ENCODE data around the gene MARCHF7.

The MARCHF7 gene

GRCh38 chr2:159748089-159748488 lies 35.8 kb downstream of the MARCHF7 start:
- H3K9ac ChIP-seq (ENCODE audit: low read depth, low read length): no peak overlapping the region
- H3K4me3 ChIP-seq (ENCODE audit: low read depth, low read length): no peak overlapping the region
- no peaks in the 10 kb centered on the region for H3K9me3 ChIP-seq (ENCODE audit: control insufficient read depth, insufficient read depth, low read length)
- no peaks in the 10 kb centered on the region for H3K27me3 ChIP-seq (ENCODE audit: control insufficient read depth, insufficient read depth, low read length)
- no peaks in the 10 kb centered on the region for H3K4me1 ChIP-seq (ENCODE audit: control insufficient read depth, insufficient read depth, low read length)
- H3K36me3 ChIP-seq (ENCODE audit: control insufficient read depth, insufficient read depth, low read length): peaks cover 19% of the 10 kb centered on the region

DNA sequence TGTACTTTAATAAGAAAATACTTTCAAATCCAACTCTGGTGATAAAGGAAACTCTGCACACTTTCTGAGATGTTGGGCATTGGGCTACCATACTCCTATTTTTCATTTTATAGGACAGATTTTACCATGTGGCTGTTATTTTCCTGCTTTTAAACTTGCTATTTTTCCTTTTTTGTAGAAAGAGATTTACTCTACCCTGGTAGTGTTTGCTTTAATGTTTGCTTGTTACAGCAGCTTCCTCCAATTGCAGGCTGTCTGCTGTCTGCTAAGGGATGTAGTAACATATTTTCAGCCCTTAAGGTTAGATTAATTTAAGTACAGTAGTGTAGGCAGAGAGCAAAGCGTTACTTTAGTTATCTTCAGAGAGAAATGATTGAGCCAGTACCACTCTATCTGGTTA lies 38.6 kb downstream of the MARCHF7 start:
- Histone ChIP-seq H3K36me3 (ENCODE audit: control insufficient read depth, insufficient read depth, low read length) (peaks cover 15% of the 10 kb centered on the region), H3K9ac (ENCODE audit: low read depth, low read length) (no peak overlapping the region), H3K9me3 (ENCODE audit: control insufficient read depth, insufficient read depth, low read length) (no peaks in the 10 kb centered on the region), H3K27me3 (ENCODE audit: control insufficient read depth, insufficient read depth, low read length) (no peaks in the 10 kb centered on the region), H3K4me1 (ENCODE audit: control insufficient read depth, insufficient read depth, low read length) (no peaks in the 10 kb centered on the region), H3K4me3 (ENCODE audit: low read depth, low read length) (no peak overlapping the region)

- no peak overlapping the region for H3K4me3 ChIP-seq (ENCODE audit: low read depth, low read length)
- H3K9ac ChIP-seq (ENCODE audit: low read depth, low read length): no peak overlapping the region
- H3K27me3 ChIP-seq (ENCODE audit: control insufficient read depth, insufficient read depth, low read length): no peaks in the 10 kb centered on the region
- no peaks in the 10 kb centered on the region for H3K9me3 ChIP-seq (ENCODE audit: control insufficient read depth, insufficient read depth, low read length)
- H3K36me3 ChIP-seq (ENCODE audit: control insufficient read depth, insufficient read depth, low read length): peaks cover 5% of the 10 kb centered on the region
- no peaks in the 10 kb centered on the region for H3K4me1 ChIP-seq (ENCODE audit: control insufficient read depth, insufficient read depth, low read length)
These were observed 41.5 kb downstream of the MARCHF7 start for GRCh38 chr2:159753797-159754196.

DNA sequence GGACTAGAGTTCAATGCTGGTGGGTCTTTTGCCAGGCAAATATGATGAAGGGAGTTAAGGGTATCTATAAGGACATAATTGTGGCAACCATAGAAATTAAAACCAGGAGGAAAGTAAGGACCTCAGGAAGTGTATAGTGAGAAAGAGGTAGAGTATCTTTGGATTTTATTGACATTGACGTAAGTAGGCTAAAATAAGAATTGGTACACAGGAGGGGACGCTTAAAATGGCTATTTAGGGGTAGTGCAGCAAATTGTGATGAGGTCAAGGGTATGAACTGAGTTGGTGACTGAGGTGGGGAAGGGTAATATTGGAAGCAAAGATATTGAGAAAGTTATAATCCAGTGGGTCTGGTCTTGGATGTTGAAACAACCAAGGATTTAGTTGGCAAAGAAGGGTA lies 42.7 kb downstream of the MARCHF7 start:
- Histone ChIP-seq H3K36me3 (ENCODE audit: control insufficient read depth, insufficient read depth, low read length) (peaks cover 9% of the 10 kb centered on the region), H3K4me1 (ENCODE audit: control insufficient read depth, insufficient read depth, low read length) (no peaks in the 10 kb centered on the region), H3K9me3 (ENCODE audit: control insufficient read depth, insufficient read depth, low read length) (no peaks in the 10 kb centered on the region), H3K4me3 (ENCODE audit: low read depth, low read length) (no peak overlapping the region), H3K9ac (ENCODE audit: low read depth, low read length) (no peak overlapping the region), H3K27me3 (ENCODE audit: control insufficient read depth, insufficient read depth, low read length) (no peaks in the 10 kb centered on the region)

DNA sequence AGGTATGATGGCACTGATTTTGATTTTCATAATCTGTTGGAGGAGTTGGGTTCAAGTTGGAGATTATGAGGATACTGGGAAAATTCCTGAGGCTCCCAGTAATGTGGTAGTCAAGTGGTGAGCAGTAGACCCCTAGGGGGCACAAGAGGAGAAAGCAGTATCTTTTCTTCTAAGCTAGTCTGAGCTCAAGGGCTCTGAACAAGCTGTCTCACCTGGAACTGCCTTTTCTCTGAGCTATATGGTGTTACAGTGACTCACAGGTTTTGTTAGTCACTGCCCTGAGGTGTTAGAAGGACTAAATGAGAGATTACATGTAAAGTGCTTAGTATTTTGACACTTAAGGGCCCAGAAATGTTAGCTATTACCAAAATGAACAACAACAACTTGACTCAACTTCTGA lies 43.5 kb downstream of the MARCHF7 start:
- H3K36me3 ChIP-seq (ENCODE audit: control insufficient read depth, insufficient read depth, low read length): peaks cover 9% of the 10 kb centered on the region
- H3K4me3 ChIP-seq (ENCODE audit: low read depth, low read length): no peak overlapping the region
- no peaks in the 10 kb centered on the region for H3K4me1 ChIP-seq (ENCODE audit: control insufficient read depth, insufficient read depth, low read length)
- H3K27me3 ChIP-seq (ENCODE audit: control insufficient read depth, insufficient read depth, low read length): no peaks in the 10 kb centered on the region
- no peak overlapping the region for H3K9ac ChIP-seq (ENCODE audit: low read depth, low read length)
- no peaks in the 10 kb centered on the region for H3K9me3 ChIP-seq (ENCODE audit: control insufficient read depth, insufficient read depth, low read length)

DNA sequence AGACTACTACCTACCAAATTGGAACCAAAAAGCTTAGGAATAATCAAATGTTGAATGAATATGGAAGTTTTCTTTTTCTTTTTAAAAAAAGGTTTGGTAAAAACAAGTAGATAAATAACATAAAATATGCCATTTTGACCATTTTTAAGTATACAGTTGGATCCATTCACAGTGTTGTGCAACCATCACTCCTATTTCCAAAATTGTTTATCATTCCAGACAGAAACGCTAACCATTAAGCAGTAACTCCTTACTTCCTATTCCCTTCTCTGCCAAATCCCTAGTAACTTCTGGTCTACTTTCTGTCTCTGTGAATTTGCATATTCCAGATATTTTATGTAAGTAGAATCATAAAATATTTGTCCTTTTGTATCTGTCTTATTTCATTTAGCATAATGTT lies 45.9 kb downstream of the MARCHF7 start:
- H3K36me3 ChIP-seq (ENCODE audit: control insufficient read depth, insufficient read depth, low read length): peaks cover 9% of the 10 kb centered on the region
- no peak overlapping the region for H3K4me3 ChIP-seq (ENCODE audit: low read depth, low read length)

GRCh38 chr2:159758686-159759085 lies 46.4 kb downstream of the MARCHF7 start:
- Histone ChIP-seq H3K4me1 (ENCODE audit: control insufficient read depth, insufficient read depth, low read length) (no peaks in the 10 kb centered on the region), H3K9ac (ENCODE audit: low read depth, low read length) (no peak overlapping the region), H3K9me3 (ENCODE audit: control insufficient read depth, insufficient read depth, low read length) (no peaks in the 10 kb centered on the region), H3K36me3 (ENCODE audit: control insufficient read depth, insufficient read depth, low read length) (peaks cover 9% of the 10 kb centered on the region), H3K27me3 (ENCODE audit: control insufficient read depth, insufficient read depth, low read length) (no peaks in the 10 kb centered on the region), H3K4me3 (ENCODE audit: low read depth, low read length) (no peak overlapping the region)

More for the DNA sequence above, 45.9 kb downstream of the MARCHF7 start:
- H3K4me1 ChIP-seq (ENCODE audit: control insufficient read depth, insufficient read depth, low read length): no peaks in the 10 kb centered on the region
- no peaks in the 10 kb centered on the region for H3K9me3 ChIP-seq (ENCODE audit: control insufficient read depth, insufficient read depth, low read length)
- H3K9ac ChIP-seq (ENCODE audit: low read depth, low read length): no peak overlapping the region
- H3K27me3 ChIP-seq (ENCODE audit: control insufficient read depth, insufficient read depth, low read length): no peaks in the 10 kb centered on the region

GRCh38 chr2:159759577-159759976 lies 47.3 kb downstream of the MARCHF7 start:
- no peak overlapping the region for H3K4me3 ChIP-seq (ENCODE audit: low read depth, low read length)
- no peaks in the 10 kb centered on the region for H3K4me1 ChIP-seq (ENCODE audit: control insufficient read depth, insufficient read depth, low read length)
- no peaks in the 10 kb centered on the region for H3K27me3 ChIP-seq (ENCODE audit: control insufficient read depth, insufficient read depth, low read length)
- H3K36me3 ChIP-seq (ENCODE audit: control insufficient read depth, insufficient read depth, low read length): peaks cover 9% of the 10 kb centered on the region
- H3K9ac ChIP-seq (ENCODE audit: low read depth, low read length): no peak overlapping the region
- no peaks in the 10 kb centered on the region for H3K9me3 ChIP-seq (ENCODE audit: control insufficient read depth, insufficient read depth, low read length)

- H3K9me3 ChIP-seq (ENCODE audit: control insufficient read depth, insufficient read depth, low read length): no peaks in the 10 kb centered on the region
- no peaks in the 10 kb centered on the region for H3K27me3 ChIP-seq (ENCODE audit: control insufficient read depth, insufficient read depth, low read length)
- no peak overlapping the region for H3K4me3 ChIP-seq (ENCODE audit: low read depth, low read length)
- no peak overlapping the region for H3K9ac ChIP-seq (ENCODE audit: low read depth, low read length)
- H3K4me1 ChIP-seq (ENCODE audit: control insufficient read depth, insufficient read depth, low read length): no peaks in the 10 kb centered on the region
- H3K36me3 ChIP-seq (ENCODE audit: control insufficient read depth, insufficient read depth, low read length): peaks cover 9% of the 10 kb centered on the region
These were observed 48.0 kb downstream of the MARCHF7 start for GRCh38 chr2:159760326-159760725.

GRCh38 chr2:159762075-159762474 lies 49.8 kb downstream of the MARCHF7 start:
- Histone ChIP-seq H3K27me3 (ENCODE audit: control insufficient read depth, insufficient read depth, low read length) (no peaks in the 10 kb centered on the region), H3K36me3 (ENCODE audit: control insufficient read depth, insufficient read depth, low read length) (peaks cover 9% of the 10 kb centered on the region)

More at GRCh38 chr2:159762075-159762474, 49.8 kb downstream of the MARCHF7 start:
- H3K4me3 ChIP-seq (ENCODE audit: low read depth, low read length): no peak overlapping the region
- H3K9ac ChIP-seq (ENCODE audit: low read depth, low read length): no peak overlapping the region
- H3K4me1 ChIP-seq (ENCODE audit: control insufficient read depth, insufficient read depth, low read length): no peaks in the 10 kb centered on the region
- no peaks in the 10 kb centered on the region for H3K9me3 ChIP-seq (ENCODE audit: control insufficient read depth, insufficient read depth, low read length)
